ENCODE results near the gene ENPP5.

DNA sequence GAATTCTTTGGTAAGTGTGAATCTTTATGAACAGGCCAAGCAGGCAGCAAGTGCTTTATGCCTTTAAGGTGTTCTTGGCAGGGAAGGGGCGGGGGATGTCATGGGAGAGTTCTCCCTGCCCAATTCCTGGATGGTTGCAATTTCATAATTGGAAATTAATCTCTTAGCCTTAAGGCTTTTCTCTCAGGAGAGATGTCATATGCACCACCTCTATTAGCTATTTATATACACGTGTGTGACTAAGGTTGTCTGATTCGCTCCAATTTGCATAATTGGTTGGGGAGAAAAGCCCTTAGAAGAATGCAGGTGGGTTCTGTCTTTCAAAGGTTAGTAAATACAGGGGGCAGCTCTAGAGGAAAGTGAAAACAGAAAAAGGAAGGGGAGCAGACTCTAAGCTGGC, 5.2 kb upstream of the ENPP5 start:
- TF ChIP-seq, protein P1, sequence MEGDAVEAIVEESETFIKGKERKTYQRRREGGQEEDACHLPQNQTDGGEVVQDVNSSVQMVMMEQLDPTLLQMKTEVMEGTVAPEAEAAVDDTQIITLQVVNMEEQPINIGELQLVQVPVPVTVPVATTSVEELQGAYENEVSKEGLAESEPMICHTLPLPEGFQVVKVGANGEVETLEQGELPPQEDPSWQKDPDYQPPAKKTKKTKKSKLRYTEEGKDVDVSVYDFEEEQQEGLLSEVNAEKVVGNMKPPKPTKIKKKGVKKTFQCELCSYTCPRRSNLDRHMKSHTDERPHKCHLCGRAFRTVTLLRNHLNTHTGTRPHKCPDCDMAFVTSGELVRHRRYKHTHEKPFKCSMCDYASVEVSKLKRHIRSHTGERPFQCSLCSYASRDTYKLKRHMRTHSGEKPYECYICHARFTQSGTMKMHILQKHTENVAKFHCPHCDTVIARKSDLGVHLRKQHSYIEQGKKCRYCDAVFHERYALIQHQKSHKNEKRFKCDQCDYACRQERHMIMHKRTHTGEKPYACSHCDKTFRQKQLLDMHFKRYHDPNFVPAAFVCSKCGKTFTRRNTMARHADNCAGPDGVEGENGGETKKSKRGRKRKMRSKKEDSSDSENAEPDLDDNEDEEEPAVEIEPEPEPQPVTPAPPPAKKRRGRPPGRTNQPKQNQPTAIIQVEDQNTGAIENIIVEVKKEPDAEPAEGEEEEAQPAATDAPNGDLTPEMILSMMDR (IDR thresholded peaks at IDR 0.05; ENCODE audit: low read depth, low read length): no peak
- TF ChIP-seq, protein P2, sequence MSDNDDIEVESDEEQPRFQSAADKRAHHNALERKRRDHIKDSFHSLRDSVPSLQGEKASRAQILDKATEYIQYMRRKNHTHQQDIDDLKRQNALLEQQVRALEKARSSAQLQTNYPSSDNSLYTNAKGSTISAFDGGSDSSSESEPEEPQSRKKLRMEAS (IDR thresholded peaks at IDR 0.05; ENCODE audit: low read depth, low read length): no peak
- TF ChIP-seq POLR2A (IDR thresholded peaks at IDR 0.05; ENCODE audit: extremely low read depth, insufficient read length) (no peak), MYC (IDR thresholded peaks at IDR 0.05; ENCODE audit: low read depth, low read length) (no peak)
